ENCODE data around the gene GRM7. TPM values are rescaled to one million over a fixed set of nuclear protein-coding genes. Genes with fewer than 3 reads are reported as not detected.

GRM7 gene
- polyA plus RNA-seq, 3 donors = 0.05 to 0.10 TPM; not detected in 1

GRCh38 chr3:7265736-7266135 is 404.8 kb downstream of the GRM7 start:
- WGBS, 3 donors = 56 to 64% (median 61%) methylated on average over 4 of the region's 4 CpGs
- H3K27ac ChIP-seq (ENCODE audit: low read depth, low read length) = no peak overlapping the region

DNA sequence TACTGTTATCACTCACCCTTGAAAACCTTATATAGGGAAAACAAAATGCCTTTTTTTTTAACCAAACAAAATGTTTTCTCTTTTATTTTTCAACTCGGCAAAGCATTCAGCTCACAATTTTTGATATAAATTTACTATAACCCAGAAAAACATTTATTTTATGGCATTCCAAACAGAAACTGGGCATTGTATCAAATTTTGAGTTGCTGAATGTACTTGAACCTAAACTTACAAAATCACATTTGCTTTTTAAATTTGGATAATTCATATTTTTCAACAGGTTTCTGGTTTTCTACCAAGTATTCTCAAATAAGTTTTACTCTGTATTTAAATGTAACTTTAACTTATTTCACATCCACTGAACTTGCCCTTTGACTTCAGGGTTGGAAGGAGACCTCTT is 405.6 kb downstream of the GRM7 start:
- 55 to 72% (median 71%) methylated on average over 1 of the region's 1 CpG for WGBS, 3 donors
- no peak overlapping the region for H3K27ac ChIP-seq (ENCODE audit: low read depth, low read length)

DNA sequence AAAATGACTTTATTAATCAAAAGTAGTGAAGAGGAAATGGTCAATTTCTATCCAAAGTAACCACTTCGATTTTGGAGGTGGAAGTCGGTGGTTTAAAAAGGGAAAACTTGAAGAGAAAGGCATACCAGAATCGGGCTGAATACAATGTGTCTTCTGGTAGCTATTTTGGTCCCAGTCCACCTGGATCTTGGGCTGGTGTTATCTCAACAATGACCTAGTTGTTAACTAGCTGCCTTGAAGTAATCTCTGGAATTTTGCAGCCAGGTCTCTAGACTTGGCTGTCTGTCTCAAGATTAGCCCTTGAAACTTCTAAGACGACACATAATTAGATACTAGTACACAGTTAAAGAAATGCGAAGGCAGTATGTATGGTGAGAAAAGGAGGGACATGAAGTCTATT is 409.8 kb downstream of the GRM7 start:
- no peak overlapping the region for H3K27ac ChIP-seq (ENCODE audit: low read depth, low read length)
- WGBS, 3 donors = 58 to 87% (median 85%) methylated on average over 5 of the region's 5 CpGs

- WGBS, 3 donors = 54 to 72% (median 62%) methylated on average over 3 of the region's 3 CpGs
- H3K27ac ChIP-seq (ENCODE audit: low read depth, low read length) = no peak overlapping the region
These were observed 410.7 kb downstream of the GRM7 start for GRCh38 chr3:7271631-7272030.

GRCh38 chr3:7272203-7272602 is 411.3 kb downstream of the GRM7 start:
- H3K27ac ChIP-seq (ENCODE audit: low read depth, low read length) = no peak overlapping the region
- WGBS, 3 donors = 86 to 94% (median 89%) methylated on average over 1 of the region's 1 CpG

DNA sequence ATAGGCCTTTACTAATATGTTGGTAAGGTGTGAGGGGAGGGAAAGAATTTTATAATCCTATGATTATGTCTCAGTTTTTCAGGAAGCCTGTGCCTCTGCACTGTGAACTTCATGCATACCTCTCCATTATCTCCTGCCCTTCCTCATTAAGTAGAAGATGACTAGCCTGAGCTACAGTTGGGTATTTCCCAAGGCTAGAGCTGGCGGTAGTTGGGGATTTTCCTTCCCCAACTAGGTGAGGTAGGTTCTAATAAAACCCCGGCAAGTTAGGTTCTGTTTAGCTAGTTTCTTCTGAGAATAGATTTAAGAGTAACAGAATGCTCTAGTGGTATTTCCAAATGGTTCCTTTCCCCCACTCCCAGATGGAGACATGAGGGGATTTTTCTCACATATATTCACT is 414.5 kb downstream of the GRM7 start:
- H3K27ac ChIP-seq (ENCODE audit: low read depth, low read length) = no peak overlapping the region
- 94 to 95% (median 95%) methylated on average over 2 of the region's 2 CpGs for WGBS, 3 donors

DNA sequence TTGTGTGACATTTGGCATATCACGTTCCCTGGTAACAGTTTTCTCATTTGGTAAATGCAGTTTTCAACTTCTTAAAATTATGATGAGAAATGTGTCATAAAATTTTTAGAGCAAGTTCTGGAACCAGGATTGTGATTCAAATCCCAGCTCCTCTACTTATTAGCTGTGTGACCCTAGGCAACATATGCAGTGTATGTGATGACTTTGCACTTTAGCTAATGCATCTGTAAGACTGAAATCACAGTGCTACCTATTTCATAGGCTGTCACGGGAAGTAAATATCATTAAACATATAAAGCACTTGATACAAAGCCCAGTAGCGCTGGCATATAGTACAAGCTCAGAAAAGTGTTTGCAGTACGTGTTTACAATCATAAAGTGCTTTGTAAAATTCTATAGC is 419.4 kb downstream of the GRM7 start:
- 70 to 87% (median 81%) methylated on average over 4 of the region's 4 CpGs for WGBS, 3 donors
- H3K27ac ChIP-seq (ENCODE audit: low read depth, low read length) = no peak overlapping the region

DNA sequence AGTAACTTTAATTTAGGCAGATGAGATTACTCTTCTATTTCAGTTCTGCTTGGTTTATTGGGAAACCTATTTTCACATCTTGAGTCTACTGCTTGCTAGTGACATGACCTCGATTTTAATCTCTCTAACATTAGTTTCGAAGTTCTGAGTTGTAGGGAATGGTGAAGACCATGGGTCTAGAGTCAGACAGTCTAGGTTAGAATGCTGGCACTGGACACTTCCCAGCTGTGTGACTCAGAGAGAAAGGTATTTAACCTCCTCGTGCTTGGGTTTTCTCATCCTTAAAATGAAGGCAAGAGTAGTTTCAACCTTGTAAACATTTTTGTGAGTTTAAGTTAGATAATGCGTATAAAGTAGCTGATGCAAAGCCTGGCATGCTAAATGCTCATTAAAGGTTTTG is 422.1 kb downstream of the GRM7 start:
- 78 to 85% (median 83%) methylated on average over 4 of the region's 4 CpGs for WGBS, 3 donors
- no peak overlapping the region for H3K27ac ChIP-seq (ENCODE audit: low read depth, low read length)

GRCh38 chr3:7285505-7285904 is 424.6 kb downstream of the GRM7 start:
- WGBS, 3 donors = 57 to 64% (median 60%) methylated on average over 3 of the region's 3 CpGs
- no peak overlapping the region for H3K27ac ChIP-seq (ENCODE audit: low read depth, low read length)

GRCh38 chr3:7288133-7288532 is 427.2 kb downstream of the GRM7 start:
- 58 to 82% (median 73%) methylated on average over 3 of the region's 3 CpGs for WGBS, 3 donors
- H3K27ac ChIP-seq (ENCODE audit: low read depth, low read length) = no peak overlapping the region

DNA sequence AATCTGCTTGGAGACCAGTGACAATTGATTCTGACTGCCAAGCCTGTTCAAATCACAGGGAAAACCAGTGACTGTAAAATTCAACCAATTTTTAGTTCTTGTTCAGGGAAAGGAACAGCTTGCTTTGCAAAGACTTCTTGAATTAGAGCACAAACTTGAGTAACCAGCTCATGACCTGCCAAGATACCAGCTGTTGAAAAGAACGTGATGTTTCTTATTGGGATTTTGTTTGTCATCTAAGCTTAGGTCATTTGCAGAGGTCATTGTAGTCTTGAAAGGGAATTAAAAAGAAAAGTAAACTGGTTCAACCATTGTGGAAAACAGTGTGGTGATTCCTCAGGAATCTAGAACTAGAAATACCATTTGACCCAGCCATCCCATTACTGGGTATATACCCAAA is 428.2 kb downstream of the GRM7 start:
- H3K27ac ChIP-seq (ENCODE audit: low read depth, low read length) = no peak overlapping the region
- WGBS, 3 donors = 46 to 79% (median 56%) methylated on average over 1 of the region's 1 CpG

DNA sequence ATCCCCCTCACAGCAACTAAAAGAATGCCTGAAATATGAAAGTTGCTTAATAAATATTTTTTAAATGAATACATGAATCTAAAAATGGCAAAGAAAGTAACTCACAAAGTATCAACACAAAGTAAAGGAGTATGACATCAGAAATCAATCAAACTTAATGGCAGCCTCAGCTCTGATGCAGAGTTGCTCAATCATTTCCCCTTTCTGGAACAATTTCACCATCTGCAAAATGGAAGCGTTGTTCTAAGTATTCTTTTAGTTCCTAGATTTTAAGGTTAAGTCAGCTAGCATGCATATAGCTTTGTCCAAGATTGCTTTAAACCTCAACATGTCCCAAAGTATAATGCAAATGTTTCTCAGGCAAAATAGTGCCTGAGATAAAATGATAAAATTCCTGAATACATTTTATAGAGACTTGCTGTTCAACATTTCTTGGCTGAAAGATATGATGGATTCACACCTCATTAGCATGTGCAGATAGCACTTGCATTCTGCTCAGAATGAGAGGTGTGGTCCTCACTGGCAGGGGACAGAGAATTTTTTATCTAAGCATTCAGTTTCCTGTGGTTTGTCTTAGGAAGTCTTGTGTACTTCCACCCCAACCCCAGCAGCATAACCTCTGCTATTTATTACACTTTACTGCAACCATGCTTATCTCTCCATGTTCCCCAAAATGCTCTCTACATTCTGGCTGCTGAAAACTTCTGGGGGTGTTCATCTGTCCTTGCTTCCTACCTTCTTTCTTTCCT is 429.3 kb downstream of the GRM7 start:
- WGBS, 3 donors = 36 to 79% (median 38%) methylated on average over 1 of the region's 1 CpG
- no peak overlapping the region for H3K27ac ChIP-seq (ENCODE audit: low read depth, low read length)

- WGBS, 3 donors = 93 to 100% (median 96%) methylated on average over 2 of the region's 2 CpGs
- no peak overlapping the region for H3K27ac ChIP-seq (ENCODE audit: low read depth, low read length)
These were observed 431.4 kb downstream of the GRM7 start for GRCh38 chr3:7292362-7292761.

DNA sequence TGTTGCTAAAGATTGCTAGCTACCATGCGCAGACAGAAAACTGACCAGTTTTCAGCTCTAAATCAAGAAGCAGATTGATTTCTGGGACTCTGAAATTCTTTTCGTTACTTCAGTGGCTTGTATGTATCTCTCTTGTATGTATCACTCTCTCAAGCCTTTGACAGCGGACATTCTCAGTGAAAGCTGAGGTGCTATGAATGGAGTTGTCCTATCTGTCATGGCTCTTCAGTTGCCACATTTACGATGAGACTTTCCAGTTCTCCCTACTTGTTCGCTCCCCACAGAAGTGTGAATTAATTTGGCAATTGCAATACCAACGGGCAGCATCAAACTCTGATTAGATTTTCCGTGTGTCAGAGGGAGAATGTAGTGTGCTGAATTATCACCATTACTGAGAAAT is 432.4 kb downstream of the GRM7 start:
- 89 to 94% (median 89%) methylated on average over 7 of the region's 7 CpGs for WGBS, 3 donors
- no peak overlapping the region for H3K27ac ChIP-seq (ENCODE audit: low read depth, low read length)

DNA sequence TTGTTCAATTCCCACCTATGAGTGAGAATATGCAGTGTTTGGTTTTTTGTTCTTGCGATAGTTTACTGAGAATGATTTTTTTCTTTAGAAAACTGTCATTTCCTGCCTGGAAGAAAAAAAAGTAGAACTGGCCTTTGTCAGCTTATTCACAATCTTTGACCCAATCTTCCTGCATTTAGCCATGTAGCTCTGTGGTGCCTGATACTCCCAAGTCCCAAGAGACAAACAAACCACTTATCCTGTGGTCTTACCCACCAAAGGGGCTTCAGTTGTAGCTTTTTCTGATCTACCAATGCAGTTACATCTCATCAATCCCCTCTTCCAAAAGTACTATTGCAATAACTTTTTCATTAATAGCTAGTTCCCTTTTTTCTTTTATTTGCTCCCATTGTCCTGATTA is 444.6 kb downstream of the GRM7 start:
- 20 to 56% (median 35%) methylated on average over 1 of the region's 1 CpG for WGBS, 3 donors
- H3K27ac ChIP-seq (ENCODE audit: low read depth, low read length) = no peak overlapping the region

DNA sequence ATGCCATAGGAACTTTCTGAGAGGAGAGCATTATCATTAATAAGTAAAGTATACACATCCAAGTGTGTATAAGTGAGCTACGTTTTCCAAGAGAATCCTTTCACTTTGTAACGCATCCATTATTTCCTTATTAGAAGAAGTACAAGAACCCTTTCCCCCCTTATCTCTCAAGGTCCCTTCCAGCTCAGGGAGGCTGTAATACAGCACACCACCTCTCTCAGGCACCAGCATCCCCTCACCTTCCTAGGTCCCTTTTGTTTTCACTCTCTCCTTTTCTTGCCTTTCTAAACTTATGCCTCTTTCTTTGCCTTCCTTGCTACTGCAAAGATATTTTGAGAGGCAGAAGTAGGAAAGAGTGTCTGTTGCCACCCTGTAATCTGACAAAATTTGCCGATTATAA is 446.0 kb downstream of the GRM7 start:
- WGBS, 3 donors = 54 to 68% (median 56%) methylated on average over 3 of the region's 3 CpGs
- no peak overlapping the region for H3K27ac ChIP-seq (ENCODE audit: low read depth, low read length)

GRCh38 chr3:7307410-7307809 is 446.5 kb downstream of the GRM7 start:
- 51 to 57% (median 55%) methylated on average over 2 of the region's 2 CpGs for WGBS, 3 donors

GRCh38 chr3:7309641-7310102 is 448.8 kb downstream of the GRM7 start:
- no peak overlapping the region for H3K27ac ChIP-seq (ENCODE audit: low read depth, low read length)
- WGBS, 3 donors = 3 to 48% (median 6%) methylated on average over 3 of the region's 3 CpGs

More at GRCh38 chr3:7307410-7307809, 446.5 kb downstream of the GRM7 start:
- no peak overlapping the region for H3K27ac ChIP-seq (ENCODE audit: low read depth, low read length)

DNA sequence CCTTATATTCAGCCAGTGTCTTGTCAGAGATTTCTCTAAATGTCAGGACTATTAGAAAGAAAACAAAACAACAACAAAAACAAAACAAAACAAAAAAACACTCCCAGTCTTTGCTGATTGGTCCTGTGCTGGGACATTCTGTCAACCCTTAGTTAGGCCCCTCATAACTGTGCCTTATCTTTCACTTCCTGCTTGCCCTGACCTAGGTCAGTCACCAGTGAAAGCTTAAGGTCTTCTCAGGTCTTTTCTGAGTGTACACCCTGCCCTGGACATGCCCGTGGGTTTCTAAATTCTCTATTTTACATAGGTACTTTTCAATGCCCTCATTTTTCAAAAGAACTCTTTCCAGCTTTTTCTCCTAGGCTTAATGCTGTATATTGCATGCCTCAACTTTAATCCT is 454.1 kb downstream of the GRM7 start:
- 69 to 93% (median 78%) methylated on average over 1 of the region's 1 CpG for WGBS, 3 donors
- H3K27ac ChIP-seq (ENCODE audit: low read depth, low read length) = no peak overlapping the region

DNA sequence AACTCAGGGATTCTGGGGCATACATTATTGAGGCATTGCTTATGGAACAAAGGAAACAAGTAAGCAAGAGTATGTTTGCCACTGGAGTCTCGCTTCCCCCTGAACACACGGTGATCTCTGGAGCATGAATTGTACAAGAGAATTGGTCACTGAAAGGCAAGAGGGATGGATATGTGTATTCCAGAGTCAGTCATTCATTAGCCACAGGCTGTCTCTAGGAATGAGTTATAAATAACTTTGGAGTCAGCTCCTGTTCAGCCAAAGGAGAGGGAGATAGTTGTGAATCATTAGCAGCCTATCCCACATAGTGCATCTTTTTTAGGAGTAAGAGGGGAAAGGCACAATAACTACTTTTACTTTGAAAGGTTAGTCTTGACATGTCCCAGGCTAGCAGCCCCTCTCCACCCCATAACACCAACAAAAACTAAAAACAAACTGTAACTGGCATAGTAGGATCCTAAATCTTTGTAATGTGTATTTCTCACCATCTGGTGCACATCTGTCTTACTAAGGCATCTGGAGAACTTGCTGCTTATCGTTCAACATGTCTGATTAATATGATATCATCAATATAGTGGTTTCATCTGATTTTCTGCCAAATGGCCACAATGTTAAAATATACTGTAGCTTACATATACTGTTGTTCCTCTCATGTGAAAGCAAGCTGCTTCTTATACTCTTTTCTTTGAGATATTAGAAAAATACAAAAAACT is 462.2 kb downstream of the GRM7 start:
- no peak overlapping the region for H3K27ac ChIP-seq (ENCODE audit: low read depth, low read length)
- WGBS, 3 donors = 73 to 75% (median 75%) methylated on average over 3 of the region's 3 CpGs

All from adipose tissue (tissue), 3 donors.